Neuron (in vitro differentiated cells): ENCODE data around the gene TMCO4.

ENCODE experiments used
- H2AFZ ChIP-seq: one replicate; pipeline ENCODE4 v1.6.1; 2013; ENCODE audit warnings: low read depth, mild to moderate bottlenecking, inconsistent platforms, low read length, moderate library complexity
- H3K27me3 ChIP-seq: one replicate; pipeline ENCODE4 v1.6.1; 2013; ENCODE audit warnings: low read length; ENCODE audit not compliant: insufficient read depth
- H3K36me3 ChIP-seq: one replicate; pipeline ENCODE4 v1.6.1; 2013; ENCODE audit warnings: low read length; ENCODE audit not compliant: insufficient read depth
- H3K4me1 ChIP-seq: one replicate; pipeline ENCODE4 v1.6.1; 2013; ENCODE audit warnings: low read length; ENCODE audit not compliant: insufficient read depth
- H3K4me3 ChIP-seq: 2 replicates; pipeline ENCODE4 v1.5.1; 2013; ENCODE audit warnings: mild to moderate bottlenecking, low read length, moderate library complexity
- H3K9me3 ChIP-seq: one replicate; pipeline ENCODE4 v1.6.1; 2013; ENCODE audit warnings: low read length

TMCO4 gene

GRCh38 chr1:19688041-19688842, 111.5 kb downstream of the TMCO4 start:
- H3K36me3 ChIP-seq, result no peaks in the 10 kb centered on the region
- no peaks in the 10 kb centered on the region for H3K4me1 ChIP-seq
- no peaks in the 10 kb centered on the region for H3K27me3 ChIP-seq
- H2AFZ ChIP-seq, result no peak overlapping the region
- H3K9me3 ChIP-seq, result no peaks in the 10 kb centered on the region
- no peak overlapping the region for H3K4me3 ChIP-seq

- Histone ChIP-seq H2AFZ (no peak overlapping the region), H3K4me3 (no peak overlapping the region), H3K36me3 (no peaks in the 10 kb centered on the region), H3K27me3 (no peaks in the 10 kb centered on the region), H3K4me1 (no peaks in the 10 kb centered on the region), H3K9me3 (no peaks in the 10 kb centered on the region)
Measured at GRCh38 chr1:19687414-19687813, 112.3 kb downstream of the TMCO4 start.

DNA sequence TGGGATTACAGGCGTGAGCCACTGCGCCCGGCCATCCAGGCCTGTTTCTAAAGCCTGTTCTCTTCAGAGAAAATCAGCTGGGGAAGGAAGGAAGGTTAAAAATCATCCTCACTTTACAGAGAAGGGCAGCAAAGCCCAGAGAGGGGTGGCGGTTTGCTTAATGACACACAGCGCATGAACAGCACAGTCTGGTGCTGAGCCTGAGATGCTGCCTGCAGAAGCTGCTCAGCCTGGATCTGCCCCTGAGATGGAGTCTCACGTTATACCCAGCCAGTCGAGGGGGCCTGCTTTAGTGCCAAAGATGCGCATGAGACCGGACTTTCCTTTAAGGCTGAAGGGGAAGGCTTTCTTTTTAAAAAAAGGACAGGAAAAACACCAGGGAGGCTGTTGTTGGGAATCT, 113.7 kb downstream of the TMCO4 start:
- H3K27me3 ChIP-seq, result no peaks in the 10 kb centered on the region
- no peak overlapping the region for H2AFZ ChIP-seq
- H3K9me3 ChIP-seq, result no peaks in the 10 kb centered on the region
- no peak overlapping the region for H3K4me3 ChIP-seq
- H3K4me1 ChIP-seq, result no peaks in the 10 kb centered on the region
- H3K36me3 ChIP-seq, result no peaks in the 10 kb centered on the region

GRCh38 chr1:19684677-19685076, 115.0 kb downstream of the TMCO4 start:
- Histone ChIP-seq H2AFZ (no peak overlapping the region), H3K4me3 (no peak overlapping the region), H3K27me3 (peaks cover 7% of the 10 kb centered on the region), H3K36me3 (no peaks in the 10 kb centered on the region), H3K9me3 (no peaks in the 10 kb centered on the region), H3K4me1 (no peaks in the 10 kb centered on the region)

GRCh38 chr1:19683351-19683750, 116.4 kb downstream of the TMCO4 start:
- H3K4me3 ChIP-seq, result no peak overlapping the region
- H3K27me3 ChIP-seq, result peaks cover 12% of the 10 kb centered on the region
- no peaks in the 10 kb centered on the region for H3K9me3 ChIP-seq
- H2AFZ ChIP-seq, result no peak overlapping the region
- H3K36me3 ChIP-seq, result no peaks in the 10 kb centered on the region
- no peaks in the 10 kb centered on the region for H3K4me1 ChIP-seq

DNA sequence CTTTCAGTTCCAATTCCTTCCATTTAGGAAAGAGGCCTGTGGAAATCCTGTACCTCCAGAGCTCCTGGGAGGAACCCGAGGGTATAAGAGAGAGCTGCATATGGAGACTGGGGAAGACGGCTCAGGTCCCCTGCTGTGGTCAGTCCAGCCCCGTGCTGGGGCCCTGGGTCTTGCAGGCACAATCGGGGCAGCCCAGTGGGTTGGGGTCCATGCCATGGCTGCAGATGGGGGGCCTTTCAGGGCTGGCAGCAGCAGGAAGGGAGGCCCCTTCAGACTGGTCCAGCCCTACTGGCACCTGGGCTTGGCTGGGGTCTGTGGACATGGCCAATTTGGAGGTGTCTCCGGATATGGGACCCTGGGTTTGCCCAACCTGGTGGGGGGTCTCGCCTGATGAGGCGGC, 116.8 kb downstream of the TMCO4 start:
- Histone ChIP-seq H2AFZ (no peak overlapping the region), H3K4me1 (no peaks in the 10 kb centered on the region), H3K9me3 (no peaks in the 10 kb centered on the region), H3K36me3 (no peaks in the 10 kb centered on the region), H3K4me3 (no peak overlapping the region), H3K27me3 (peaks cover 12% of the 10 kb centered on the region)

DNA sequence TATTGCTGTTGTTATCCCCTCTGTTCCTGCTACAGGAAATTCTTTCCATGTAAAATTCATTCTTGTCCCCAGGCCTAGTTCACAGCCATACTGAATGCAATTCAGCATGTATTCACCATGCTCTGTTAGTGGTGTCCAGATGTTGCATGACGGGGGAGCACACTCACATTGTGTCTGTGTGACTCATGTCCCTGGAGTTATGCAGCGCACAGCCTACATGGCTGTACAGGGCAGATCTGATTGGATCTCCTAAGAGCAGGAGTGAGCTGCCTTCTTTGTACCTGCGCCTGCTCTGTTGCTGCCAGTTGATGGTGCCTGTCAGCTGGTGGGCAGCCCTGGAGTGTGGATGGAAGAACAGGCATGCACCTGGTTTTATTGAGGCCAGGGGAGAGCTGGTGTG, 117.5 kb downstream of the TMCO4 start:
- H3K36me3 ChIP-seq, result no peaks in the 10 kb centered on the region
- no peak overlapping the region for H2AFZ ChIP-seq
- peaks cover 15% of the 10 kb centered on the region for H3K27me3 ChIP-seq
- no peaks in the 10 kb centered on the region for H3K4me1 ChIP-seq
- no peaks in the 10 kb centered on the region for H3K9me3 ChIP-seq
- H3K4me3 ChIP-seq, result no peak overlapping the region

DNA sequence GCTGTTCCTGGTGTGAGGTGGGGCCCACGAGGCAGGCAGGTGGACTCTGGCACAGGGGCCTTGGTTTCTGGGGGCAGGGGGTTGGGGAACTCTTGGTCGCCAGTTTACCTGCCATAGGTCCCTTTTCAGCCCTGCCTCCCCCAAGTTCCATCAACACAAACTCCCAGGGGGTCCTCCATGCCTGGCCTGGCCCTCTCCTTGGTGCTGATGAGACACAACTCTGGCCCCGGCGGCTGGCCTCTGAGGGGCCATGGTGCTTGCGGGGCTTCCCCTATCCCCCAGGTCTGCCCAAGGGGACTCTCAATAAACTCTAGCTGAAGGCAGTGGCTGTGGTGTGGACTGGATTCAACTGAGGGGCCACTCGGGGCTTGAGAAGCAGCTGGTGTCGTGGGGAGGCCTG, 119.1 kb downstream of the TMCO4 start:
- Histone ChIP-seq H3K27me3 (peaks cover 19% of the 10 kb centered on the region), H3K4me3 (no peak overlapping the region)

GRCh38 chr1:19679691-19680090, 120.0 kb downstream of the TMCO4 start:
- no peak overlapping the region for H2AFZ ChIP-seq
- H3K4me1 ChIP-seq, result no peaks in the 10 kb centered on the region
- no peak overlapping the region for H3K4me3 ChIP-seq
- H3K27me3 ChIP-seq, result peaks cover 19% of the 10 kb centered on the region
- H3K9me3 ChIP-seq, result no peaks in the 10 kb centered on the region
- no peaks in the 10 kb centered on the region for H3K36me3 ChIP-seq

More for the DNA sequence above, 119.1 kb downstream of the TMCO4 start:
- Histone ChIP-seq H3K9me3 (no peaks in the 10 kb centered on the region), H3K36me3 (no peaks in the 10 kb centered on the region), H3K4me1 (no peaks in the 10 kb centered on the region), H2AFZ (no peak overlapping the region)

- Histone ChIP-seq H2AFZ (no peak overlapping the region), H3K36me3 (no peaks in the 10 kb centered on the region), H3K4me1 (no peaks in the 10 kb centered on the region), H3K4me3 (no peak overlapping the region), H3K9me3 (no peaks in the 10 kb centered on the region), H3K27me3 (peaks cover 19% of the 10 kb centered on the region)
Measured at GRCh38 chr1:19678931-19679453, 120.7 kb downstream of the TMCO4 start.

- Histone ChIP-seq H3K4me1 (no peaks in the 10 kb centered on the region), H3K36me3 (no peaks in the 10 kb centered on the region), H3K4me3 (no peak overlapping the region), H3K9me3 (no peaks in the 10 kb centered on the region), H3K27me3 (peaks cover 19% of the 10 kb centered on the region), H2AFZ (no peak overlapping the region)
Measured at GRCh38 chr1:19678493-19678892, 121.2 kb downstream of the TMCO4 start.

- Histone ChIP-seq H3K4me3 (no peak overlapping the region), H2AFZ (no peak overlapping the region), H3K27me3 (peaks cover 29% of the 10 kb centered on the region), H3K4me1 (no peaks in the 10 kb centered on the region), H3K9me3 (no peaks in the 10 kb centered on the region), H3K36me3 (no peaks in the 10 kb centered on the region)
Measured at GRCh38 chr1:19676438-19676922, 123.2 kb downstream of the TMCO4 start.

- Histone ChIP-seq H2AFZ (no peak overlapping the region), H3K4me1 (no peaks in the 10 kb centered on the region), H3K9me3 (no peaks in the 10 kb centered on the region), H3K36me3 (no peaks in the 10 kb centered on the region), H3K4me3 (no peak overlapping the region), H3K27me3 (peaks cover 36% of the 10 kb centered on the region)
Measured at GRCh38 chr1:19675797-19676196, 123.9 kb downstream of the TMCO4 start.
